GM21360 (cell line): ENCODE results near the gene UNC5B.
"Not testable (repeated sequence)": the region's sequence is repeated elsewhere in the genome, so short reads cannot be mapped to it uniquely, and the experiment has no call there.

Experiments
- ATAC-seq: cut with Tn5 transposase; IDR thresholded peaks from one replicate; pipeline ENCODE4 v1.9.1; 2021; ENCODE audit warnings: mild to moderate bottlenecking, moderate library complexity; ENCODE audit not compliant: unreplicated experiment

Gene UNC5B

GRCh38 chr10:71266147-71266917 is 54.0 kb downstream of the UNC5B start:
- no peak for ATAC-seq

- ATAC-seq, result no peak
Observed at GRCh38 chr10:71266918-71267442, 54.6 kb downstream of the UNC5B start.

GRCh38 chr10:71267508-71268240 is 55.3 kb downstream of the UNC5B start:
- no peak for ATAC-seq

GRCh38 chr10:71268247-71268691 is 55.9 kb downstream of the UNC5B start:
- ATAC-seq, result no peak

- ATAC-seq, result no peak
Observed at GRCh38 chr10:71268758-71269157, 56.4 kb downstream of the UNC5B start.

- ATAC-seq, result no peak
Observed at GRCh38 chr10:71269301-71270288, 57.2 kb downstream of the UNC5B start.

GRCh38 chr10:71270301-71271220 is 58.2 kb downstream of the UNC5B start:
- no peak for ATAC-seq

- ATAC-seq, result no peak
Observed at GRCh38 chr10:71271662-71272055, 59.3 kb downstream of the UNC5B start.

- ATAC-seq, result no peak
Observed at GRCh38 chr10:71272056-71272771, 59.8 kb downstream of the UNC5B start.

- not testable (repeated sequence) for ATAC-seq
Observed at GRCh38 chr10:71272974-71273373, 60.6 kb downstream of the UNC5B start.

GRCh38 chr10:71273506-71273905 is 61.1 kb downstream of the UNC5B start:
- ATAC-seq, result no peak

- no peak for ATAC-seq
Observed at GRCh38 chr10:71274901-71275796, 62.8 kb downstream of the UNC5B start.

GRCh38 chr10:71276873-71277272 is 64.5 kb downstream of the UNC5B start:
- no peak for ATAC-seq

- ATAC-seq, result no peak
Observed at GRCh38 chr10:71277914-71278665, 65.7 kb downstream of the UNC5B start.

- no peak for ATAC-seq
Observed at GRCh38 chr10:71278691-71279588, 66.6 kb downstream of the UNC5B start.

GRCh38 chr10:71279590-71280170 is 67.3 kb downstream of the UNC5B start:
- ATAC-seq, result no peak
